ENCODE measurements around the gene C1QL4.
"Not testable (repeated sequence)": the region's sequence is repeated elsewhere in the genome, so short reads cannot be mapped to it uniquely, and the experiment has no call there.

The C1QL4 gene

GRCh38 chr12:49336645-49337584 lies at the start of gene C1QL4:
Gene C1QL4, minus strand, starts transcription at chr12:49337188. Its CDS starts 711 bp downstream, at chr12:49336477.
- DNase-seq (ENCODE audit: low read depth in 2 of 2, low spot score in 1 of 2): peak; percentile 80 to 86

- not testable (repeated sequence) for DNase-seq (ENCODE audit: low read depth in 2 of 2, low spot score in 1 of 2)
These were observed 43.2 kb upstream of the C1QL4 start for GRCh38 chr12:49380184-49380583.

- no peak for DNase-seq (ENCODE audit: low read depth in 2 of 2, low spot score in 1 of 2)
These were observed 40.4 kb upstream of the C1QL4 start for GRCh38 chr12:49377386-49377785.

GRCh38 chr12:49375406-49375805 lies 38.4 kb upstream of the C1QL4 start:
- no peak for DNase-seq (ENCODE audit: low read depth in 2 of 2, low spot score in 1 of 2)

- DNase-seq (ENCODE audit: low read depth in 2 of 2, low spot score in 1 of 2): no peak
These were observed 33.6 kb upstream of the C1QL4 start for GRCh38 chr12:49370539-49370938.

GRCh38 chr12:49369411-49370145 lies 32.6 kb upstream of the C1QL4 start:
- no peak for DNase-seq (ENCODE audit: low read depth in 2 of 2, low spot score in 1 of 2)

GRCh38 chr12:49368240-49368600 lies 31.2 kb upstream of the C1QL4 start:
- no peak for DNase-seq (ENCODE audit: low read depth in 2 of 2, low spot score in 1 of 2)

GRCh38 chr12:49367381-49368239 lies 30.6 kb upstream of the C1QL4 start, which contains the start of gene SPATS2:
Gene SPATS2, plus strand, starts transcription at chr12:49367462. Its CDS starts 93,551 bp downstream, at chr12:49461013.
- no peak for DNase-seq (ENCODE audit: low read depth in 2 of 2, low spot score in 1 of 2)

GRCh38 chr12:49366652-49367380 lies 29.8 kb upstream of the C1QL4 start:
- DNase-seq (ENCODE audit: low read depth in 2 of 2, low spot score in 1 of 2): peak; percentile 56 to 69

GRCh38 chr12:49366096-49366651 lies 29.2 kb upstream of the C1QL4 start:
- DNase-seq (ENCODE audit: low read depth in 2 of 2, low spot score in 1 of 2): no peak

- no peak for DNase-seq (ENCODE audit: low read depth in 2 of 2, low spot score in 1 of 2)
These were observed 28.6 kb upstream of the C1QL4 start for GRCh38 chr12:49365542-49365941.

- DNase-seq (ENCODE audit: low read depth in 2 of 2, low spot score in 1 of 2): no peak
These were observed 28.0 kb upstream of the C1QL4 start for GRCh38 chr12:49364989-49365388.

GRCh38 chr12:49362077-49362476 lies 25.1 kb upstream of the C1QL4 start:
- no peak for DNase-seq (ENCODE audit: low read depth in 2 of 2, low spot score in 1 of 2)

GRCh38 chr12:49359671-49360070 lies 22.7 kb upstream of the C1QL4 start:
- no peak for DNase-seq (ENCODE audit: low read depth in 2 of 2, low spot score in 1 of 2)

GRCh38 chr12:49358483-49359141 lies 21.6 kb upstream of the C1QL4 start:
- no peak for DNase-seq (ENCODE audit: low read depth in 2 of 2, low spot score in 1 of 2)

GRCh38 chr12:49357103-49357678 lies 20.2 kb upstream of the C1QL4 start:
- DNase-seq (ENCODE audit: low read depth in 2 of 2, low spot score in 1 of 2): no peak

- DNase-seq (ENCODE audit: low read depth in 2 of 2, low spot score in 1 of 2): no peak
These were observed 18.9 kb upstream of the C1QL4 start for GRCh38 chr12:49355913-49356312.

GRCh38 chr12:49352351-49352750 lies 15.4 kb upstream of the C1QL4 start:
- DNase-seq (ENCODE audit: low read depth in 2 of 2, low spot score in 1 of 2): no peak

- DNase-seq (ENCODE audit: low read depth in 2 of 2, low spot score in 1 of 2): no peak
These were observed 12.3 kb upstream of the C1QL4 start for GRCh38 chr12:49349266-49349665.
